HUES6 (cell line): ENCODE results near the gene KRTAP5-6.

Experiments
- H3K27ac ChIP-seq: 2 replicates; pipeline ENCODE4 v1.7.0; 2013; ENCODE audit warnings: low read depth, mild to moderate bottlenecking, low read length, inconsistent platforms
- H3K27me3 ChIP-seq: 2 replicates; pipeline ENCODE4 v1.6.1; 2013; ENCODE audit warnings: low read length; ENCODE audit not compliant: control insufficient read depth, insufficient read depth
- H3K36me3 ChIP-seq: 2 replicates; pipeline ENCODE4 v1.6.1; 2013; ENCODE audit warnings: low read length; ENCODE audit not compliant: control insufficient read depth, insufficient read depth
- H3K4me1 ChIP-seq: 2 replicates; pipeline ENCODE4 v1.6.1; 2013; ENCODE audit warnings: low read length; ENCODE audit not compliant: control insufficient read depth, insufficient read depth
- H3K4me3 ChIP-seq: 2 replicates; pipeline ENCODE4 v1.5.1; 2013; ENCODE audit warnings: low read depth, low read length
- H3K9ac ChIP-seq: one replicate; pipeline ENCODE4 v1.6.1; 2013; ENCODE audit warnings: mild to moderate bottlenecking, low read length
- H3K9me3 ChIP-seq: 2 replicates; pipeline ENCODE4 v1.6.1; 2013; ENCODE audit warnings: low read depth, low read length; ENCODE audit not compliant: control insufficient read depth, insufficient read depth

Gene KRTAP5-6, protein sequence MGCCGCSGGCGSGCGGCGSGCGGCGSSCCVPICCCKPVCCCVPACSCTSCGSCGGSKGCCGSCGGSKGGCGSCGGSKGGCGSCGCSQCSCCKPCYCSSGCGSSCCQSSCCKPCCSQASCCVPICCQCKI

DNA sequence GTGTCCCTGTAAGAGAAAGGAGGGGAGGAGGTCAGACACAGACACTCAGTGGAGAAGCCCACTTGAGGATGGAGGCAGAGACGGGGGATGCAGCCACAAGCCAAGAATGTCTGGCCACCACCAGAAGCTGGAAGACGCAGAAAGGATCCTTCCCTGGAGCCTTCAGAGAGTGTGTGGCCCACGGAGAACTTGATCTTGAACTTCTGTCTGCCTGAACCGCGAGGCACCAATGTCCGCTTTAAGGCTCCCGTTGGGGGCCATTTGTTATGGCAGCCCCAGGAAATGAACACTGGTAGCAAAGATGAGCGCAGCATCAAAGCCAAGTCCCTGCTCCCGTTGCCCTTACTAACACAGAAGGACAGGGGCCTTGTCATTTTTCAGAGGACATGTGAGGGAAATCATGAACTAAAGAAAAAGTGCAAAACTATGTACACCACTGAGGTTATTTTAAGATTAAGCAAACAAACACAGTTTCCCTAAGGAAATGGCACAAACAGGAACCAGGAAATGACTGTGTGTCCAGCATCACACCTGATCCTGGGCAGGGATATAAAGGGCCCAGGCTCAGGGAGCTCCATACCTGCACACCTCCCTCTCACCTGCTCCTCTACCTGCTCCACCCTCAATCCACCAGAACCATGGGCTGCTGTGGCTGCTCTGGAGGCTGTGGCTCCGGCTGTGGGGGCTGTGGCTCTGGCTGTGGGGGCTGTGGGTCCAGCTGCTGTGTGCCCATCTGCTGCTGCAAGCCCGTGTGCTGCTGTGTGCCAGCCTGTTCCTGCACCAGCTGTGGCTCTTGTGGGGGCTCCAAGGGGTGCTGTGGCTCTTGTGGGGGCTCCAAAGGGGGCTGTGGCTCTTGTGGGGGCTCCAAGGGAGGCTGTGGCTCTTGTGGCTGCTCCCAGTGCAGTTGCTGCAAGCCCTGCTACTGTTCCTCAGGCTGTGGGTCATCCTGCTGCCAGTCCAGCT is at the start of gene KRTAP5-6:
Gene KRTAP5-6 (plus strand): TSS at position 588 of the 963 bp plus-strand sequence. CDS start 51 bp downstream, at position 639.
- Histone ChIP-seq H3K27me3 (peaks cover 31% of the 10 kb centered on the region; the same call in 1 of the 2 replicates), H3K27ac (no peak within 1 kb of the TSS), H3K36me3 (no peaks in the 10 kb centered on the region), H3K9me3 (no peaks in the 10 kb centered on the region), H3K4me1 (peaks cover 16% of the 10 kb centered on the region), H3K9ac (no peak within 1 kb of the TSS), H3K4me3 (no peak within 1 kb of the TSS)

DNA sequence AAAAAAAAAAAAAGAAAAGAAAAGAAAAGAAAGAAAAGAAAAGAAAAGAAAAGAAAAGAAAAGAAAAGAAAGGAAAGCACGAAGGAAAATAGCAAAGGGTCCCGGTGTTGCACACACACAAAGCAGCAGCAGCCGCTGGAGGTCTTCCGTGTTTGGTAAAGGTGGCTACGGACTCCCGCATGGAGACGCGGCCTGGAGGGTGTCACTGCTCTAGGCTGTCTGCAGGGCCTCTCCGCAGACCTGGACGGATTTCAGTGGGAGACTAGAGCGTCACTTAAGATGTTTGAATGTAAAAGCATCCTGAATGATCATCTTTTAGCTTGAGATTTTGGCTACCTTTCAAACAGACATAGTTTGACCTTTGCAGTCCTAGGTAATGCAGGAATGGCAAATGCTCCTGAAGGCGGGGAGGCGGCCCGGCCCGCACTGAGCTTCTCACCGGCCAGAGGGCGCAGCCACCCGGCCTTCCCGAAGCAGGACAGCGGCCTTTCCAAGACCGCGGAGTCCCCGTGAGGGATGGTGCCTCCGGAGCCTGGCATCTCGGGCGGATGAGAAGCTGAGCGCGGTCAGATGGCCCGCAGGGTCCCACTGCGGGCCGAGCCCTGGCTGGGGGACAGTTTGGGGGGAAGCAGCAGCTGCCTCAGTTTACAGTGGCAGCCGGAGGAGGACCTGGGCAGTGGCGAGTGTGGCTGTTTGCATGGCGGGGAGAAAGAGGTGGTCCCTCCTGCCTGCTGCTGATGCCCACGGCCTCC is 48.9 kb upstream of the KRTAP5-6 start:
- peaks cover 8% of the 10 kb centered on the region; the same call in 1 of the 2 replicates for H3K27me3 ChIP-seq
- H3K27ac ChIP-seq = no peak overlapping the region
- no peaks in the 10 kb centered on the region for H3K9me3 ChIP-seq
- peaks cover 3% of the 10 kb centered on the region; the same call in 1 of the 2 replicates for H3K4me1 ChIP-seq
- no peaks in the 10 kb centered on the region for H3K36me3 ChIP-seq
- H3K9ac ChIP-seq = no peak overlapping the region
- no peak overlapping the region for H3K4me3 ChIP-seq

DNA sequence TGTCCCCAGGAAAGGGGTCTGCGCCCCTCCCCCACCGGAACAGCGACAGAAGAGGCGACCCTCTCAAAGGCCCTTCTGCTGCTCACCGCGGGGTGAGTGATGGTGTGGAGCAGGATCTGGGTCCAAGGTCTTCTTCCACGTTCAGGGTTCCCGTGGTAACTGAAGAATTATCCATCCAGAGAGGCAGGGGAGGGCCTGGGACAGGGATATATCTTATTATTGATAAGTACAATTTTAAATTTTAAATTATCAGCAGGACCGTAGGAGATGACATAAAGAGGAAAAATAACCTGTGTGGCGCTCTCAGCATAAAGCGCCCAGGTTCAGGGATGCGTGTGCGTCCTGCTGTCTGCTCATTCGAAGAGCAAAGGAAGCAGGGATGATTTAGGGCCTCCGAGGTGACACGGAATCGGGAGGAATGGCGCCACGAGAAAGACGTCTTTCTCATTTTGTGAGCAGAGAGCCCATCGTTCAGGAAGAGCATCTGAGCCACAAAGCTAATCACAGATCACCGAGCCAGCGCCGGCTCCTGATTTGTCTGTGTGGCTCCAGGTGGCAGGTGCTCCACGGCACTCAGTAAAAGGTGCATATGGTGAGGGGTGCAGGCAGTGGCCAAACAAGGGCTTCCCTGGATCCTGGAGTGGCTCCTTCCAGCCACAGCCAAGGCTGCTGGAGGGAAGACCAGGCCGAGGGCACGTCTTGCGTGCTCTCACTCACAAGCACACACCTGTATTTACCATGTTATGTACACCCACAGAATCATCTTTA is 48.2 kb upstream of the KRTAP5-6 start:
- Histone ChIP-seq H3K9me3 (no peaks in the 10 kb centered on the region), H3K9ac (no peak overlapping the region), H3K27ac (no peak overlapping the region), H3K4me3 (no peak overlapping the region), H3K36me3 (no peaks in the 10 kb centered on the region), H3K4me1 (peaks cover 7% of the 10 kb centered on the region; the same call in 1 of the 2 replicates), H3K27me3 (peaks cover 16% of the 10 kb centered on the region)

DNA sequence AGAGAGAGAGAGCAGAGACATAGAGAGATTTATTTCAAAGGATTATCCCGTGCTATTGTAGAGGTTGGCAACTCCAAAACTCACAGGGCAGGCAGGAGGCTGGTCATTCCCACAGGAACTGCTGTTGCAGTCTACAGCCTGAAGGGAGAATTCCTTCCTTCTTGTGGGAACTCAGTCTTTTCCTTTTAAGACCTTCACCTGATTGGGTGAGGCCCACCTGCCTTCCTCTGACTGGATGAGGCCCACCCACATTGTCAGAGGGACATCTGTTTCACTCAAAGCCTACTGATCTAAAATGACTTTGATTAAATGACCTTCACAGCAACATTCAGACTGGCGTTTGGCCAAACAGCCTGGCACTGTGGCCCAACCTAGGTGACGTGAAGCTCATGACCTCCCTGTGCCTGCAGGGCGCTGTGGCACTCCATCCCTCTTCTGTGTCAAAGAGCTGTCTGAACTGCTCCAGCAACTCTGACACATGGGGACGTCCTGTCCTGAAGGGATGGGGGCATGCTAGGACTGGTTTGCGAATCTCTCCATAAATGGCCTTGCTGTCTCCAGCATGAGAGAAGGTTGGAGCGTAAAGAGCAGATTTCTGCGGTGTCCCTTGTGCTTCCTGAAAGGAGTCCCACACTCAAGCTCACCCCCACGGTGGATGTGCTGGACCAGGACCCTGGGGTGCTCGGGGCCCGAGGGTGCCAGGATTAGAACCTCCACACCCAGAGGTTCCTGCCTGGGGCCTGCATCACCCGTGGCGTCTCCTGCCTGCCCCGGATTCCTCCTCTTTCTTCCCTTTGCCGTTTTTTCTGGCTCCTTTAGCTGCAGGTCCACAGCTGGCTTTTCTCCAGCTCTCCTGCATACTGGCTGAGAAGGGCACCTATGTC is 46.7 kb upstream of the KRTAP5-6 start:
- Histone ChIP-seq H3K9me3 (no peaks in the 10 kb centered on the region), H3K4me1 (peaks cover 13% of the 10 kb centered on the region; the same call in 1 of the 2 replicates), H3K27me3 (peaks cover 18% of the 10 kb centered on the region), H3K36me3 (no peaks in the 10 kb centered on the region), H3K27ac (no peak overlapping the region), H3K4me3 (no peak overlapping the region), H3K9ac (no peak overlapping the region)

DNA sequence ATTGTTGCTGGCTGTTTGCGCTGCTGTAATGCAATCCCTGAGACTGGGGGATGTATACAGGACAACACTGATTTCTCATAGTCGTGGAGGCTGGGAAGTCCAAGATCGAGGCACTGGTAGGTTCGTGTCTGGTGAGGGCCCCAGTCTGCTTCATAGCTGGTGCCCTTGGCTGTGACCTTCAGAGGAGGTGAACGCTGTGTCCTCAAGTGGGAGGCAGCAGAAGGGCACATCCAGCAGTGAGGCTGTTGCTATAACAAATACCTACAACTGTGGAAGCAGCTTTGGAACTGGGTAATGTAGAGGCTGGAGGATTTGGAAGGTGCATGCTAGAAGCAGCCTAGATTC is 46.1 kb upstream of the KRTAP5-6 start:
- Histone ChIP-seq H3K27ac (no peak overlapping the region), H3K4me3 (no peak overlapping the region), H3K4me1 (peaks cover 13% of the 10 kb centered on the region; the same call in 1 of the 2 replicates), H3K27me3 (peaks cover 18% of the 10 kb centered on the region), H3K9me3 (no peaks in the 10 kb centered on the region), H3K36me3 (no peaks in the 10 kb centered on the region), H3K9ac (no peak overlapping the region)

DNA sequence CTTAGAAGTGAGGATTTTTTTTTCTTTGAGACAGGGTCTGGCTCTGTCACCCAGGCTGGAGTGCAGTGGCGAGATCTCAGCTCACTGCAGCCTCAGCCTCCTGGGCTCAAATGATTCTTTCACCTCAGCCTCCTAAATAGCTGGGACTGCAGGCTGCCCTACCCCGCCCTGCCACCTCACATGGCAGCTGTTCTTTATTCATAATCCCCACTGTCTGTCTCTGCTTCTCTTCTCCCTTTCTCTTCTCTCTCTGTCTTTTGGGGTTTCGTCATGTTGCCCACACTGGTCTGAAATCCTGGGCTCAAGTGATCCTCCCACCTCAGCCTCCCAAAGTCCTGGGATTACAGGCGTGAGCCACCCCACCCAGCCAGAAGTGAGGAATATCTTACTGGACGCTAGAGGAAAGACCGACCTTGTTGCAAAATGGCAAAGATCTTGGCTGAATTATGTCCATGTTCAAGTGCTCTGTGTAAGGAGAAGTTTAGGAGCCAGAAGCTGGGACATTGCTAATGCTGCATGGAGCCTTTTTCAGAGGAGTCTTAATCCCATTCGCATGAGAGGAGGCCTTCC is 45.5 kb upstream of the KRTAP5-6 start:
- Histone ChIP-seq H3K4me3 (no peak overlapping the region), H3K9me3 (no peaks in the 10 kb centered on the region), H3K4me1 (peaks cover 13% of the 10 kb centered on the region; the same call in 1 of the 2 replicates), H3K27me3 (peaks cover 18% of the 10 kb centered on the region), H3K36me3 (no peaks in the 10 kb centered on the region), H3K27ac (no peak overlapping the region), H3K9ac (no peak overlapping the region)

DNA sequence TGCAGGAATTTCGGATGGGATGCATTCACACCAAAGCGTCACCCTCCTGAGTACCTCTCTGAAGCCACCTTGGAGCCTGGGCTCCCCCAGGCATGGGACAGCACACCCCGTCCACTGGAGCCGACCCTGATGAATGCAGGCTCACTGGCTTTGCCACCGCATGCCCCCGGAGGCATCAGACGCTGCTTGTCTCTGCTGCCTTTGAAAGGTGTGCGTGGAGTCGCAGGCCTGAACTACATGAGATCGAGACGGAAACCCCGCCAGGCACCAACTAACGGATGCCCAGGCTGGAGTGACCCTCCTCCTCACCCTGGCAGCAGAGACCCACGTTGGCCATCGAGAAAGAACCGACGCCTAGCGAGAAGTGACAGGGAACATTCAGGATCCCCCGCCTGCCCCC is 45.0 kb upstream of the KRTAP5-6 start:
- Histone ChIP-seq H3K4me1 (peaks cover 13% of the 10 kb centered on the region; the same call in 1 of the 2 replicates), H3K36me3 (no peaks in the 10 kb centered on the region), H3K27me3 (peaks cover 18% of the 10 kb centered on the region), H3K9me3 (no peaks in the 10 kb centered on the region), H3K27ac (no peak overlapping the region), H3K9ac (no peak overlapping the region), H3K4me3 (no peak overlapping the region)

DNA sequence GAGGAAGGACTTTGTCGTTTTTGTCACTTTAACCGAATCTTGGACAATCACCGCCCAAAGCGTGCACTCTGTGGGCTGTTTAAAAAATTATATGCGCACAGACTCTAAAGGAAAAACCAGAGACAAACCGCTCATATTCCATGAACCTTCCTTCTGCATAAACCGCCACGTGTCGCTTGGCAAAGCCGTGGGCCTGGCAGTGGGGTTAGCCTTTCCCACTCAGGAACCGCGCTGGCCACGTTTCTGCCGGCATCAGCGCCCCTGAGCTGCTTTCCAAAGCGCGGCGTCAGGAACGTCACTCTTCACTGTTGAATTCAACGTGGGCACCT is 44.6 kb upstream of the KRTAP5-6 start:
- Histone ChIP-seq H3K36me3 (no peaks in the 10 kb centered on the region), H3K9me3 (no peaks in the 10 kb centered on the region), H3K4me1 (peaks cover 13% of the 10 kb centered on the region; the same call in 1 of the 2 replicates), H3K27me3 (peaks cover 18% of the 10 kb centered on the region), H3K4me3 (no peak overlapping the region), H3K9ac (no peak overlapping the region), H3K27ac (no peak overlapping the region)

DNA sequence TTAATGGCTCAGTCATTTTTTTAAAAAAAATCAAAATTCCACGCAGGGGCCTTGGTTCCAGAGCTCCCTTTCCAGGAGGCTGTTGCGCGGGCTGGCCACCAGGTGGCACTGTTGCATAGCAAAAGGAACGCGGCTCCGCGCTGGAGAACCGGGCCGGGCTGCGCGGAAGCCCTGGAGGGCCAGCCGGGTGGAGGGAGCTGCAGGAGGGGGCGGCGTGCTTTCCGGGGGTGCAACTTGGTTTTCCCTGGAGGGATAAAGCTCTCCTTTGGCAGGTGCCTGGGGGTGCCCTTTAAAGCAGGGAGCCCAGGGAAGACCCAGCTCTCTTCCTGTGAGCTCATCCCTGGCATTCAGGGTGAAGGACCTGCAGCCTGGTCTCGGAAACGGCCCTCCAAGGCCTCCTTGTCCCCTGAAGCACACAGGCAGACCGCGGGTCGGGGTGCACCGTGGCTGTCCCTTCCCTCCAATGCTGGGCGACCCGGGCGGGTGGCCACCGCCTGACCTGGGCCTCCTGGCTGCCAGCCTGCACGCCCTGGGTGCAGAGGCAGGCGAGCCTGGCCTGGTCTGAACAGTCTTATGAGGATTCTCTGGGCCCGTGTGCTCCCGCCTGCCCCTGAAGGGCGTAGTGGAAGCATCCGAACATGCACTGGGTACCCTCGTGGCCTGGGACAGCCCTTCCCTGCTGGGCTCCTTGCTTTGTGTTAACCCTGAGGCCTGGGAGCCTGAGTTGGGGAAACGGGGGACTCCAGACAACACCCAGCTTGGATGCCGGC is 44.0 kb upstream of the KRTAP5-6 start:
- Histone ChIP-seq H3K27me3 (peaks cover 18% of the 10 kb centered on the region), H3K4me1 (peaks cover 13% of the 10 kb centered on the region; the same call in 1 of the 2 replicates), H3K36me3 (no peaks in the 10 kb centered on the region), H3K9ac (no peak overlapping the region), H3K9me3 (no peaks in the 10 kb centered on the region), H3K27ac (no peak overlapping the region), H3K4me3 (peak overlapping the region; percentile 49)
